ENCODE measurements around the gene HIVEP2.
A peak's percentile ranks its signal among the peaks of the same experiment; 100 is the strongest.

The HIVEP2 gene

DNA sequence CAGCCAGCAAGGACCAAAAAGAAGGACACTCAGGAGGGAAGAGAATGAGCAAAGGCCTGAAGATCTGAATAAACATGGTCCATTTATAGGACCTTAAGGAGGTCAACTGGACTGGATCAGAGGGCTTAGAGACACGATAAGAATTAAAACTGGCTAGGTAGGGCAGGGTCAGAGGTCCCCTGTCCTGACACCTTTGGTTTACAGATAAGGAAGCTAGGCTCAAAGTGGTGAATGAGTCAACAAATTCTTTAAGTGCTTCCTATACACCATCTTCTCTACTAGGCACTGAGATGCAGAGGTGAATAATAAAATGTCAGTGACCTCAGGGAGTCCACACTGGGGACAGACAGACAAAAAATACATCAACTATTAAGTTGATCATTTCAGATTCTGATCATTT is 70.3 kb downstream of the HIVEP2 start:
- TF ChIP-seq, protein P1, sequence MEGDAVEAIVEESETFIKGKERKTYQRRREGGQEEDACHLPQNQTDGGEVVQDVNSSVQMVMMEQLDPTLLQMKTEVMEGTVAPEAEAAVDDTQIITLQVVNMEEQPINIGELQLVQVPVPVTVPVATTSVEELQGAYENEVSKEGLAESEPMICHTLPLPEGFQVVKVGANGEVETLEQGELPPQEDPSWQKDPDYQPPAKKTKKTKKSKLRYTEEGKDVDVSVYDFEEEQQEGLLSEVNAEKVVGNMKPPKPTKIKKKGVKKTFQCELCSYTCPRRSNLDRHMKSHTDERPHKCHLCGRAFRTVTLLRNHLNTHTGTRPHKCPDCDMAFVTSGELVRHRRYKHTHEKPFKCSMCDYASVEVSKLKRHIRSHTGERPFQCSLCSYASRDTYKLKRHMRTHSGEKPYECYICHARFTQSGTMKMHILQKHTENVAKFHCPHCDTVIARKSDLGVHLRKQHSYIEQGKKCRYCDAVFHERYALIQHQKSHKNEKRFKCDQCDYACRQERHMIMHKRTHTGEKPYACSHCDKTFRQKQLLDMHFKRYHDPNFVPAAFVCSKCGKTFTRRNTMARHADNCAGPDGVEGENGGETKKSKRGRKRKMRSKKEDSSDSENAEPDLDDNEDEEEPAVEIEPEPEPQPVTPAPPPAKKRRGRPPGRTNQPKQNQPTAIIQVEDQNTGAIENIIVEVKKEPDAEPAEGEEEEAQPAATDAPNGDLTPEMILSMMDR (IDR thresholded peaks at IDR 0.05; ENCODE audit: control insufficient read depth, insufficient read depth, low read depth, low read length, missing control alignments) = no peak
- H3K4me3 ChIP-seq (ENCODE audit: control insufficient read depth, low read depth, low read length) = no peak overlapping the region
- no peak for DNase-seq (ENCODE audit: low read depth)

DNA sequence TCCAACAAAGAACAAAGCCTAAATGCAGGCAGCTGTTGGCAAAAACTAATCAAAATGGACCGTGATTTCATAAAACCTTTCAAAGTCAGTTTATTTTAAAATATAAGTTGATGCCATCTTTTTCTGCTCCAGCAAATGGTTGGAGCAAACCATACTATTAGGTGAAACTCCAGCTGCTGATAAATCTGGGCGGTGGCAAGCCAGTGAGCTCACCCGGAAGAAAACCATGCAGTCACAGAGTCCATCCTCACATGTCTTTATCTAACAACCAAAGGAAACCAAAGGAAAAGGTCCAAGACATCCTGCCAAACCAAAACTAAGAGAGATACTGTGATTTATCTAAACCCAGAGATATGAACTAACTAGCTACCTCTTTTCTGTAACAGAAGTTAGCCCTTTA is 72.6 kb downstream of the HIVEP2 start:
- TF ChIP-seq, protein P1 (IDR thresholded peaks at IDR 0.05; ENCODE audit: control insufficient read depth, insufficient read depth, low read depth, low read length, missing control alignments) = no peak
- no peak overlapping the region for H3K4me3 ChIP-seq (ENCODE audit: control insufficient read depth, low read depth, low read length)
- DNase-seq (ENCODE audit: low read depth) = no peak

DNA sequence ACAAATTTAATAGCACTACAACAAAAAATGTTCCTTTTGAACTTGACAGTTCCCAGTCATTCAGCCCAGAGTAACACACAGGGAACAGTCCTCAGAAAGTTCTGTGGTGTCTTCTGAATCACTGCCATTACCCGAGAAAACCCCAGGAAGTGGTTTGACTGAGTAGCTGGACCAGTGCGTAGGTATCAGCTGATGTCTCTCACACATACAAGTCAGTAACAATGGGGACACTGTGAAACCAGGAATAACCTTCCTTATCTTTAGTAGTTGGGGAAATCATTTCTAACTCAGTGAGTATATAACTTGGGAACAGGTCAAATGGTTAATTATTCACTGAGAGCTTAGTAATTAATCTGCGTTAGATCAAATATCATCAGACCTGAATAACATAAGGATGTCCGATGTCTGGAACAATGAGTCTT is 73.1 kb downstream of the HIVEP2 start:
- no peak overlapping the region for H3K4me3 ChIP-seq (ENCODE audit: control insufficient read depth, low read depth, low read length)
- TF ChIP-seq, protein P1 (IDR thresholded peaks at IDR 0.05; ENCODE audit: control insufficient read depth, insufficient read depth, low read depth, low read length, missing control alignments) = no peak
- peak; percentile 81 for DNase-seq (ENCODE audit: low read depth)

DNA sequence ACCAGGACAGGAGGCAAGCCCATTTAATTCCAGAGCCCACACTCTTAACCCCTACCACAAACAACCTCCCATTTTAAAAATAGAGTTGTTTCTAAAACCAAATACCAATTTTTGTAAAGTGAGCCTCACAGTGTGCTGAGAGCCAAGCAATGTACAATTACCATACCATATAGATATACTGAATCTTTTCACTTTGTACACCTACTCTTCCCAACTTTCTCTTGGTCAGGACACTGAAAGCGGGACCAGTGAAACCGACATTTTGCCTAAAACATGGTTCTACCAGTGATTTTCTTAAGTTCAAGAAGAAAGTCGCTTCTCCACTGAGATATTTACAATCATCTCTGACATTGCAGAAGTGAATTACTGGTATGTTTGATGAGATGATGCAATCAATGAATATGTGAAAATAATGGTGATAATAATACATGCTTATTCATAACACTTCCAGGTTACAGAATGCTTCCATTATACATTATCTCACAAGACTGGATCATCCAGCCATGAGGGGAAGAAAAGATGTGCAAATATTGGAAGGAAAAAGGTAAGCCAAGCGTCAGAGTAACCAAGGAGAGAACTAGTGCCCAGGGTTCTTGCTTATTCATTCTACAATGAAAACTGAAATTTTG is 74.1 kb downstream of the HIVEP2 start:
- TF ChIP-seq, protein P1 (IDR thresholded peaks at IDR 0.05; ENCODE audit: control insufficient read depth, insufficient read depth, low read depth, low read length, missing control alignments) = no peak
- no peak overlapping the region for H3K4me3 ChIP-seq (ENCODE audit: control insufficient read depth, low read depth, low read length)
- DNase-seq (ENCODE audit: low read depth) = no peak

DNA sequence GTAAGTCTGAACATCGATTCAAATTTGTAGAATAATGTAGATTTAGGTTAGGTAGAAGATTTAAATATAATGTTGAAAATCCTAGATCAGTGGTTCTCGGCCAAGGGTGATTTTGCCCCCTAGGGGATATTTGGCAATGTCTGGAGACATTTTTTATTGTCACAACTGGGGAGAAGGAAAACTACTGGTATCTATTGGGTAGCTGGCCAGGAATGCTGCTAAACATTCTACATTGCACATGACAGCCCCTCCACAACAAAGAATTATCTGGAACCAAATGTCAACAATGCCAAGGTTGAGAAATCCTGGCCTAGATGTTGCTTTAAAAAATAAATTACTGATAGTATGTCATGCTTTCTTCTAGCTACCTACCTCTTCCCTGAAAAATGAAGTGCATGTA is 76.1 kb downstream of the HIVEP2 start:
- no peak overlapping the region for H3K4me3 ChIP-seq (ENCODE audit: control insufficient read depth, low read depth, low read length)
- DNase-seq (ENCODE audit: low read depth) = no peak
- TF ChIP-seq, protein P1 (IDR thresholded peaks at IDR 0.05; ENCODE audit: control insufficient read depth, insufficient read depth, low read depth, low read length, missing control alignments) = no peak

DNA sequence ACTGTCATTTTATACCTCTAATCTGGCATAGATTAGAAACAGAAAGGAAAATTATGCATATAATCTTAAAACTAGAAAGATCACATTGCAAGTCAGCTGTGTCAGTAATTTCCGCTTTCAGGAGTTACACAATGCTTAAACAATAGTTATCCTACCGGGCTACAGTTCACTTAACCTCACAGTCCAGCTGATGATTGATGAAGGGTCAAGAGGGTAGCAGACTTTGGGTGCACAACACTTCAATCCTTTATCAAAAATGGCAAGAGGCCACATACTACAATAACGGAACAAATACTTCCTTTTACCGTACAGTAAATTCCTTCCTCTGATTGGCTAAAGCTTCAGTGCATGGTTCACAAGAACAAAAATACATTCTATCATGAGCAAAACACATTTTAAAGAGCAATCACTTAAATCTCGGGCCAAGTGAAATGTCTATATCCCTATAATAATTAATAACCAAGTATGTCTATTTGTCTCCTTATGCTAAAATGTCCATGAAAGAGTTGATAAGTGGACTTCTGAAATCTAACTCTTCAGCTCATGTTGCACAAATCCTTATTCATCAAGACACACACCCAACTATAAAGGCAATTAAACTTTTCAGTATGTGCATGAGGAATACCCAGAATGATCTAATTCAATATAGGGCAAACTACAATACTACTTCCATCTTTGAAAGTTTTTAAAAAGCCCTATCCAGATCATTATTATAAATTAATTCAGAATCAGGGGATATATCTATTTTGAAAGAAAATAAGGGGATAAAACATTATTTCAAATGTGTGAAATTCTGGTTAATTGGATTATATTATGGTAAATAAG is 76.8 kb downstream of the HIVEP2 start:
- TF ChIP-seq, protein P1 (IDR thresholded peaks at IDR 0.05; ENCODE audit: control insufficient read depth, insufficient read depth, low read depth, low read length, missing control alignments) = no peak
- DNase-seq (ENCODE audit: low read depth) = no peak
- H3K4me3 ChIP-seq (ENCODE audit: control insufficient read depth, low read depth, low read length) = no peak overlapping the region

Measured in AG09309 (cell line).